K562 (cell line): ENCODE measurements around the gene DTNB. TPM values are rescaled to one million over a fixed set of nuclear protein-coding genes. Genes with fewer than 3 reads are reported as not detected.
A peak's percentile ranks its signal among the peaks of the same experiment; 100 is the strongest.

Source experiments
- ADNP ChIP-seq: fragments of 200-800 bp; sonication (Bioruptor generic); IDR thresholded peaks from 2 replicates; pipeline ENCODE4 v1.6.1; 2016; ENCODE audit warnings: missing genetic modification characterization, missing compliant biosample characterization
- CXXC5 ChIP-seq: fragments of 250-450 bp; sonication (Bioruptor Pico); IDR thresholded peaks from 2 replicates; pipeline ENCODE4 v1.8.0; 2022; ENCODE audit warnings: inconsistent platforms, mild to moderate bottlenecking, moderate library complexity
- FOXA3 ChIP-seq, 2 experiments: fragments of 450-650 bp in 1 of 2; sonication (generic) in 1 of 2; formaldehyde crosslinking; IDR thresholded peaks in 1 of 2; conservative IDR thresholded peaks in 1 of 2; 2 replicates each; pipeline versions ENCODE4 v1.4.0 to v1.8.0; 2020 to 2022; ENCODE audit warnings: mild to moderate bottlenecking in 2 of 2, missing genetic modification reagents in 1 of 2
- FOXJ2 ChIP-seq: fragments of 200-800 bp; sonication (Bioruptor generic); IDR thresholded peaks from 2 replicates; pipeline ENCODE4 v1.6.1; 2016; ENCODE audit warnings: missing genetic modification characterization, missing compliant biosample characterization
- FOXK2 ChIP-seq, 2 experiments: fragments of 450-650 bp; IDR thresholded peaks in 1 of 2; conservative IDR thresholded peaks in 1 of 2; 2 replicates each; pipeline ENCODE4 v1.6.1; 2016; ENCODE audit warnings: low read depth in 2 of 2, mild to moderate bottlenecking in 1 of 2
- MTA1 ChIP-seq: fragments of 450-650 bp; IDR thresholded peaks from 2 replicates; pipeline ENCODE4 v1.6.1; 2017; ENCODE audit warnings: borderline replicate concordance
- ZNF57 ChIP-seq: fragments of 450-650 bp; formaldehyde crosslinking; IDR thresholded peaks from 2 replicates; pipeline ENCODE4 v1.4.0; 2020; ENCODE audit warnings: mild to moderate bottlenecking, moderate library complexity
- ZNF695 ChIP-seq: fragments of 450-650 bp; formaldehyde crosslinking; IDR thresholded peaks from 2 replicates; pipeline ENCODE4 v1.4.0; 2020; ENCODE audit warnings: mild to moderate bottlenecking, moderate library complexity
- polyA plus RNA-seq, 8 experiments: library from polyadenylated mRNA; depleted of rRNA in 4 of 8; stranded (reverse) in 5 of 8; unstranded in 3 of 8; fragments of >200 nt; fragmentation: Nextera tagmentation in 2 of 8; fragmentation: Illumina TruSeq in 1 of 8; extraction: Ambion mirVana in 2 of 8; extraction: Trizol in 1 of 8; gene quantifications; 2 replicates each; pipeline versions ENCODE4 v1.2.1 to v1.2.3, GENCODE V29; 2011 to 2014; ENCODE audit warnings: inconsistent platforms in 1 of 8, missing spikeins in 1 of 8
- total RNA-seq, 7 experiments: library from RNA; depleted of rRNA in 6 of 7; stranded (reverse); fragments of >200 nt in 6 of 7; fragmentation: Illumina TruSeq in 2 of 7; extraction: Trizol in 2 of 7; gene quantifications; 2 replicates each; pipeline versions ENCODE4 v1.2.1 to v1.2.3, GENCODE V29; 2011 to 2021; ENCODE audit warnings: low replicate concordance in 1 of 7
- TF ChIP-seq, protein P1 (sequence below): sonication (generic); formaldehyde crosslinking; IDR thresholded peaks from 2 replicates; pipeline ENCODE4 v1.8.1; 2023; ENCODE audit warnings: mild to moderate bottlenecking, missing genetic modification reagents
- TF ChIP-seq, protein P2 (sequence below): fragments of 250-450 bp; sonication (Bioruptor Pico); IDR thresholded peaks from 2 replicates; pipeline ENCODE4 v1.9.0; 2021; ENCODE audit warnings: mild to moderate bottlenecking
- TF ChIP-seq, protein P3 (sequence below): fragments of 450-650 bp; IDR thresholded peaks from 2 replicates; pipeline ENCODE4 v1.6.1; 2016; ENCODE audit warnings: mild to moderate bottlenecking
- TF ChIP-seq, protein P4 (sequence below): fragments of 450-650 bp; formaldehyde crosslinking; IDR thresholded peaks from 2 replicates; pipeline ENCODE4 v1.4.0; 2020; ENCODE audit warnings: mild to moderate bottlenecking, moderate library complexity

The DTNB gene
- total and polyA plus RNA-seq, 9 of the 15 experiments (the other 6 are each of a cell fraction or from before 2014, with no cell fraction given): 0.18 to 2.0 (median 0.77) TPM; not detected in 2

DNA sequence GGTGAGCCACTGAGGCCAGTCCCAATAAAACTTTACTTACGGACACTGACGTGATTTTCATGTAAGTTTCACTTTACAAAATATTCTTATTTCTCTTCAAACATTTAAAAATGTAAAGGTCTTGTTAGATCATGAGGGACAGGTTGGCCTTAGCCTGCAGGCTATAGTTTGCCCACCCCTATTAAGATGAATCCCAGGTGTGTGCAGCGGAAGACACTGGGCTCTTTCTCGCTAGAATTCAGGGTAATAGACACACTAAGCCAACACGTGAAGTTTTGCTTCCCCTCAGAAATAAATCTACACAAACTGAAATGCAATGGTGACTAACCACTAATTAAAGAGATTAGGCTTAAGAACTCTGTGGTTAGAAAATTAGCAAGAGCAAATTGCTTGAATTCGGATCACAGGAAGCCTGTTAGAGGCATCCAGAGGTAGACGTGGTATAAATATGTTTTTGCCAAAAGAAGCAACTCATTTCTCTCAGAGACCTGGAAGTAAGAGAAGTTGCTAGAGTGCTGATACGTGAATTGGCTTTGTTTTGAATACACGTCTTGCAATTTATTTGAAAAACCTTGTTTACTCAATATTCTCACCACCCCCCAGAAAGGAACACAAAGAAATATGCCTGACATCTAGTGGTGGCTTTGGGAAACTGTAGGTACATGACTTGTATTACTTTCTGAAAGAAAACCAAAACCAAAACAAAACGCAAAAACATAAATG lies 151.6 kb downstream of the DTNB start (continued):
- TF ChIP-seq, protein P1, sequence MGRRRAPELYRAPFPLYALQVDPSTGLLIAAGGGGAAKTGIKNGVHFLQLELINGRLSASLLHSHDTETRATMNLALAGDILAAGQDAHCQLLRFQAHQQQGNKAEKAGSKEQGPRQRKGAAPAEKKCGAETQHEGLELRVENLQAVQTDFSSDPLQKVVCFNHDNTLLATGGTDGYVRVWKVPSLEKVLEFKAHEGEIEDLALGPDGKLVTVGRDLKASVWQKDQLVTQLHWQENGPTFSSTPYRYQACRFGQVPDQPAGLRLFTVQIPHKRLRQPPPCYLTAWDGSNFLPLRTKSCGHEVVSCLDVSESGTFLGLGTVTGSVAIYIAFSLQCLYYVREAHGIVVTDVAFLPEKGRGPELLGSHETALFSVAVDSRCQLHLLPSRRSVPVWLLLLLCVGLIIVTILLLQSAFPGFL (CRISPR knock-in tag): no peak
- TF ChIP-seq, protein P2, sequence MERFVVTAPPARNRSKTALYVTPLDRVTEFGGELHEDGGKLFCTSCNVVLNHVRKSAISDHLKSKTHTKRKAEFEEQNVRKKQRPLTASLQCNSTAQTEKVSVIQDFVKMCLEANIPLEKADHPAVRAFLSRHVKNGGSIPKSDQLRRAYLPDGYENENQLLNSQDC: no peak
- TF ChIP-seq ZNF57 (CRISPR knock-in tag) (no peak), CXXC5 (CRISPR knock-in tag) (no peak), ZNF695 (CRISPR knock-in tag) (no peak), FOXK2 (conservative IDR thresholded peaks at IDR 0.05 in 1 of 2, IDR thresholded peaks at IDR 0.05 in 1 of 2; ENCODE audit: low read depth in 2 of 2) (peak; percentile 79 to 91), FOXJ2 (tag) (peak; percentile 65), FOXA3 (CRISPR knock-in tag; conservative IDR thresholded peaks at IDR 0.05 in 1 of 2, IDR thresholded peaks at IDR 0.05 in 1 of 2) (peak in 1 of 2 experiments; percentile 89; a peak in 2 of 4 replicates), ADNP (no peak), MTA1 (no peak)
- TF ChIP-seq, protein P3, sequence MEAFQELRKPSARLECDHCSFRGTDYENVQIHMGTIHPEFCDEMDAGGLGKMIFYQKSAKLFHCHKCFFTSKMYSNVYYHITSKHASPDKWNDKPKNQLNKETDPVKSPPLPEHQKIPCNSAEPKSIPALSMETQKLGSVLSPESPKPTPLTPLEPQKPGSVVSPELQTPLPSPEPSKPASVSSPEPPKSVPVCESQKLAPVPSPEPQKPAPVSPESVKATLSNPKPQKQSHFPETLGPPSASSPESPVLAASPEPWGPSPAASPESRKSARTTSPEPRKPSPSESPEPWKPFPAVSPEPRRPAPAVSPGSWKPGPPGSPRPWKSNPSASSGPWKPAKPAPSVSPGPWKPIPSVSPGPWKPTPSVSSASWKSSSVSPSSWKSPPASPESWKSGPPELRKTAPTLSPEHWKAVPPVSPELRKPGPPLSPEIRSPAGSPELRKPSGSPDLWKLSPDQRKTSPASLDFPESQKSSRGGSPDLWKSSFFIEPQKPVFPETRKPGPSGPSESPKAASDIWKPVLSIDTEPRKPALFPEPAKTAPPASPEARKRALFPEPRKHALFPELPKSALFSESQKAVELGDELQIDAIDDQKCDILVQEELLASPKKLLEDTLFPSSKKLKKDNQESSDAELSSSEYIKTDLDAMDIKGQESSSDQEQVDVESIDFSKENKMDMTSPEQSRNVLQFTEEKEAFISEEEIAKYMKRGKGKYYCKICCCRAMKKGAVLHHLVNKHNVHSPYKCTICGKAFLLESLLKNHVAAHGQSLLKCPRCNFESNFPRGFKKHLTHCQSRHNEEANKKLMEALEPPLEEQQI: no peak
- TF ChIP-seq, protein P4, sequence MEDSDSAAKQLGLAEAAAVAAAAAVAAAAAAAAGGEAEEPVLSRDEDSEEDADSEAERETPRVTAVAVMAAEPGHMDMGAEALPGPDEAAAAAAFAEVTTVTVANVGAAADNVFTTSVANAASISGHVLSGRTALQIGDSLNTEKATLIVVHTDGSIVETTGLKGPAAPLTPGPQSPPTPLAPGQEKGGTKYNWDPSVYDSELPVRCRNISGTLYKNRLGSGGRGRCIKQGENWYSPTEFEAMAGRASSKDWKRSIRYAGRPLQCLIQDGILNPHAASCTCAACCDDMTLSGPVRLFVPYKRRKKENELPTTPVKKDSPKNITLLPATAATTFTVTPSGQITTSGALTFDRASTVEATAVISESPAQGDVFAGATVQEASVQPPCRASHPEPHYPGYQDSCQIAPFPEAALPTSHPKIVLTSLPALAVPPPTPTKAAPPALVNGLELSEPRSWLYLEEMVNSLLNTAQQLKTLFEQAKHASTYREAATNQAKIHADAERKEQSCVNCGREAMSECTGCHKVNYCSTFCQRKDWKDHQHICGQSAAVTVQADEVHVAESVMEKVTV: peak; percentile 39; the same call in 1 of the 2 replicates
